NCI-H1694 treated with DMSO at 0.1 percent for 48 hours (cell line): Measurements from ENCODE around the gene MIDN.

Experiments
- DNase-seq: peaks from one replicate; lab custom pipeline; 2025; lab: John Stamatoyannopoulos, UW

The MIDN gene

GRCh38 chr19:1282588-1283206 is 34.3 kb downstream of the MIDN start:
- DNase-seq = no peak

DNA sequence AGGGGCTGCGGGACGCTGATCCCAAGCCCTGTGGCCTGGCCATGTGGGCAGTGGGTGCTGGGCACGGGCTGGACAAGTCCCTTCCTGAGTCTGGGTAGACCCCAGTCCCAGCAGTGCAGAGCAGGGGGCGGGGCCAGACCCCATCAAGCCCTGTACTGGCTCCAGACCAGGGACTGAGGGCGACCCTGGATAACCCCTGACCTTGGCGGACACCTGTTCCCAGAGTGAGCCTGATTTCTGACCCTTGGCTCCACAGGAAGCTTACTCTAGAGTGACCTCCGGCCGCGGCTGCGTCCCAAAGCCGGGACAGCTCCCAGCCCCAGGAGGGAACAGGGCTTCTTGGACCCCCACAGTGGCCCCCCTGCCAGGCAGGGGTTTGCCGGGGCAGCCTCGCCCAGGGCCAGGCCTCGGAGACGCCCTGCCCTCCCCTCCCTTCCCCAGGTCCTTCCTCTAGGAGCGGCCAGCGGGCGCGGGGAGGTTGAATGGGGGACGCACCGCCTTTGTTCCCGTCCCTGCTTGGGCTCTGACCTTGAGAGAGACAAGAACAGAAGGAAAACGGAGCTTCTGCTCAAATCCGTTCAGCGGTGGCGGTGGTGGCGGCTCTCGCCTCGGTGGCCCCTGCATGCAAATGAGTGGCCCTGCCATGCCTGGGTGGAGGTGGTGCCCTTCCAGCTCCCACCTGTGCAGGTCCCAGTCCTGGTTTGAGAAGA is 35.0 kb downstream of the MIDN start:
- DNase-seq = no peak

DNA sequence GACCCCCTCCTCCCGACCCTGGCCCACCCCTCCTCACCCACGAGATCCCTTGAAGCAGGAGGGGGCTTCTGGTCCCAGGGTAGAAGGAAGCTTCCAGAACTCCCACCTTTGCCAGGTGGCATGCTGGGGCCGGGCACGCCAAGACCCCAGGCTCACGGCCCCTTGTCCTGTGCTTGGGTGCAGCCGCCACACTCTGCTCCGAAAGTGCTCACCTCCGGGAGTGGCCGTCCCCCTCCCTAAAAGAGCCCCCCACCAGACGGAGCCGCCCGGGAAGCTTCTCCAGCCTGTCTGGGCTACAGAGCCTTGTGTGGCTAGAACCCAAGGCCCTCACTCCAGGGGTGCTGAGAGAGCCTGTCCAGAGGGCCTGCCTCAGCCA is 35.5 kb downstream of the MIDN start:
- DNase-seq = no peak

DNA sequence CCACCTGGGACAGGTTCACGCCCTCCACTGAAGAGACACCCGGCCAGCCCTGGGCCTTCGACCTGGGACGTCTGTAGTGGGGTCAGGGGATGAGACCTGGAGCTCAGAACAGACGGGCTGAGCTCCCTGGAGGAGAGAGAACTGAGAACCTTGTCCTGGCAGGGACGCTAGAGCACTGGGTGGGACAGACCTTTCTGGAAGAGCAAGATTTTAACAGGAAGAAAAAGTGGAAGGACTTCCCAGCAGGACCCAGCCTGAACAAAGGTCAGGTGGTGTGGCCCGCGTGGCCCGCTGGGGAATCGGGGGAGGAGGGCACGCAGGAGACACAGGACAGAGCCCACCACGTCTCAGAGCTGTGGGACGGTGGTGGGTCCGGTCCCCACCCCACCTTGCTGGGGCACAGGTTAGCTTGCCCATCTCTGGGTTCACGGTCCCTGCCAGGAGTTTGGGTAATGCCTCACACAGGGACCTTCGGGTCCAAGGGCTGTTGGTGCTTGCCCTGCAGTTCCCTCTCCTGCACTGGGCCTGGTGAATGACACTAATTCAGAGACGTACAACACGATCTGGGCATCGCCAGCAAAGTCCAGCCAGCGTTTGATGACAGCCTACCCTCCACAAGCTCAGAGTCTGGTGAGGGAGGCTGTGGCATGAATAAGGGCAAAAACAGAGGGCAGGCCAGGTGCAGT is 36.1 kb downstream of the MIDN start:
- no peak for DNase-seq

DNA sequence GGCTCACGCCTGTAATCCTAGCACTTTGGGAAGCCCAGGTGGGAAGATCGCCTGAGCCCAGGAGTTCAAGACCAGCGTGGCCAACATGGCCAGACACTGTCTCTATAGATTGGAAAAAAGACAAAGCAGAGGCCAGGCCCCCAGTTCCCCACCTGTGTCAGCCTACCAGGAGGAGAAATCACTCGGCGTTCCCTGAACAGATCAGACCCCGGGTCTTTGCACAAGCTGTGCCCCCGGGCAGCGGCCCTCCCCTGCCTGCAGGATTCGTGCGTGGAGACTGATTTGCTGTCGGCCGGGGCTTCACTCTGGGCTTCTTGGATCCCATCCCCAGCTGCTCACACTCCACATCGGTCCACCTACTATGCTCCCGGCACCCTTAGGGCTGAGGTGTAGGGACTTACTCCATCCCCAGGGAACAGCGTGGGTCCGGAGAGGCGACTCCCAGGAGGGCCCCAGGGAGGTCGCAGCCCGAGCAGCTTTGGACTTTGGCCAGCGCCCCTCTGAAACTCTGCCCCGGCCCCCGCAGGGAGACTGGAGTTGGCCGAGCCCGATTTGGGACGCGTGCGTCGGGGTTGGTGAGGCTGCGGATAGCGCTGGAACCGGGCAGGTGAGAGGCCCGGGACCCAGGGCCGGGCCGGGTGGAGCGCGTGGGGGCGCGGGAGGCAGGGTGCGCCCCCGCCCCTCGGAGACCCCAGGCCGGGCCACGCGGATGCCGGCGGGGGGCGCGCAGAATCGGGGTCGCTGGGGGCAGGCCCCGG is 36.8 kb downstream of the MIDN start:
- no peak for DNase-seq

GRCh38 chr19:1285737-1286360 is 37.5 kb downstream of the MIDN start, which contains the start of gene EFNA2:
EFNA2 (plus strand) TSS chr19:1285873; CDS start chr19:1286169, 296 bp downstream.
- no peak for DNase-seq

- DNase-seq = no peak
These were observed 38.3 kb downstream of the MIDN start for GRCh38 chr19:1286487-1287353.

DNA sequence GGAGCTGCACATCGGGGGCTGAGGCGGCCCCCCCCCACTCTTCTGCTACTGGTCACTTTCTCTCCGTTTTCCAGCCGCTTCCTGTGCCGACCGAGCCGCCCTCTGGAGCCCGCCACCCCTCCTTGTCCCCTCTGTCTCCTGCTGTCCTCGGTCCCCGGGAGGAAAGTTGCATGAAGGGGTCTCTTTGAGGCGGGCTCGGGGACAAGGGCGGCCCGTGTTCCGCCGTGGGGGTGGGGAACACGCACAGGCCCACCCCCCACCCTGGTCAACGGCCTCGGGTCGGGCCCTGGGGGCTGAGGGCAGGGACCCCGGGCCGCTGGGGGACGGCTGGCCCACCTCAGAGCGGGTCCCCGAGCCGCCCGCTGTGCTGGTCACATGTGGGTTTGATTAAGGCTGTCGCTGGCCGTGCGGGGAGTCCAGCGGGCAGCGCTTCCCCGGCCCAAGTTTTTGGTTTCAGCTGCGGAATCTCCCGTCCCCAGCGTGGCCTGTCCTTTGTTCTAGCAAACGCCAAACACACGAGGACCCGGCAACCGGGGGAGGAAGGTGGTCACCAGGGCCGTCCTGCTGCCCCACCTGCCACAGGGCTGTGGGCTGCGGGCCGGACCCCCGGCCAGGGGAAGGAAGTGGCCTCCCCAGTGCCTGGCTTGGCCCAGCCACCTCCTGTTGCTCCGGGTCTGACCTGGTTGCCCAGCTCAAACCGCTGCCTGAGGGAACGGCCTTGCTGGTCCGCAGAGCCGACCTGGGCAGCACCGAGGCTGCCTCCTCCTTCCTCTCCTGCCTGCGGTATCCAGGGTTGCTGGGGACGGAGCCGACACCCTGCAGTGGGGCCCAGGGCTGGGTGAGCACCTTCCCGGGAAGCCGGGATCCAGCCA is 39.2 kb downstream of the MIDN start:
- DNase-seq = no peak

DNA sequence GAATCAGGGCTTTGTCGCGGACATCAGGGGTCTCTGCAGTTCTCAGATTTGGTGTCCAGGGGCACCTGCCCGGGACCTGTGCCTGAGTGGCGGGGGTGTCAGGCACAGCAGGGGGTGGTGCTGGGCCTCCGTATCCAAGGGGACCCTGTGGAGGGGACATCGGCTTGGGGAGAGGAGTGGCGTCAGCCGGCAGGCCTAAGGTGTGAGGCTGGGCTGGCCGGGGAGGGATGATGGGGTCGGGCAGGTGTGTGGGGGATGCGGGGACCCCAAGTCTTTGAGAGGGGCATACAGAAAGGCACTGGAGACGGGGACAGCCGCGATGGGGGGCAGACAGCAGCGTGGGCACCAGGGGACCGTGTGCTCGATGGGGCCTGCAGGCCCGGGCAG is 39.8 kb downstream of the MIDN start:
- DNase-seq = no peak

DNA sequence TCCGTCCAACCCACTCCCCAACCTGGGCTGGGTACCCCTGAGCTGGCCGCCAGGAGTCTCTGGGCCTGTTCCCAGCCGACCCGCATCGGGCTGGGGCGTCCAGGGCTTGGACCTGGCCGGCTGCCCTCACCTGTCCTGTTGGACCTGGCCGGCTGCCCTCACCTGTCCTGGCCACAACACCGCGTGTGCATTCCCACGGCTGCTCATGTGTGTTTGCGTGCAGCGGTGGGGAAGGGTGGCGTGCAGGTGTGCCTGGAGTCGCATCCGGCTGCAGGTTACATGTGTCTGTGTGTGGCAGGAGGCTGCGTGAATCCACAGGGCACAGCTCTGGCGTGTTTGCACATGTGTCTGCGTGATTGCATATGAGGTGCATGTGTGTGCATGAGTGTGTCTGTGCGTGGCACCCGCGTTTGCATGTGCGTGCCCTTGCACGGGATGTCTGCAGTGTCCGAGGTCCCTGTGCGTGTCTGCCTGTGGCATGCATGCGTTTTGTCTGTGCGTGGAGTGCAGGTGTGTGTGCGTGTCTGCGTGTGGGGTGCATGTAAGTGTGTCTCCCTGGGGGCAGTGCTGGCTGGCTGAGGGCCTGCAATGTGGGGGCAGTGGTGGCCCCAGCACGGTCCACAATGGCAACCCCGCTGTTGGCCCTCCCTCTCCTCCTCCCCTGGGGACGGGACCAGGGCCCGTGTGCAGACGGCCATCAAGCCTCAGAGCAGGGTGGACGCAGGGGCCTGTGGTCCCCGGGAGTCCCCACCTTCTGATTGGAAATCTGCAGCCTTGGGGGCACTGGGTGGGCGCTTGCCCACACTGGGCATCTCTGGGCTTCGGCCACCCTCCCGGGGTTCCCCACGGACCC is 40.7 kb downstream of the MIDN start:
- DNase-seq = no peak

DNA sequence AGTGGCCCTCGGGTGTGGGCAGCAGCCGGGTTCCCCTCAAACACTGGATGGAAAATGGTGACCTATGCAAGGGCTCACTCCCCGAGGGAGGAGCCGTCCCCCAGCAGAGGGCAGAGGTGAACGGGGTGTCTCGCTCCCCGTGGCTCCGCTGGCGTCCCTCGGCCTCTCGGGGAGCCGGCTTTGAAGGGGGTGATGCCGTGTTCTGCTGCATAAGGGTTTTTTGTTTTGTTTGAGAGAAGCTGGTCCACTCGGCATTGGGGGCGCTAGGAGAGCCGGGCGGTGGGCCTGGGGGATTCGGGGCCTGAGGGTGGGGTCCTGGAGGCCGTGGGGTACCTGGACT is 41.3 kb downstream of the MIDN start:
- no peak for DNase-seq

GRCh38 chr19:1290196-1290702 is 41.9 kb downstream of the MIDN start:
- no peak for DNase-seq

DNA sequence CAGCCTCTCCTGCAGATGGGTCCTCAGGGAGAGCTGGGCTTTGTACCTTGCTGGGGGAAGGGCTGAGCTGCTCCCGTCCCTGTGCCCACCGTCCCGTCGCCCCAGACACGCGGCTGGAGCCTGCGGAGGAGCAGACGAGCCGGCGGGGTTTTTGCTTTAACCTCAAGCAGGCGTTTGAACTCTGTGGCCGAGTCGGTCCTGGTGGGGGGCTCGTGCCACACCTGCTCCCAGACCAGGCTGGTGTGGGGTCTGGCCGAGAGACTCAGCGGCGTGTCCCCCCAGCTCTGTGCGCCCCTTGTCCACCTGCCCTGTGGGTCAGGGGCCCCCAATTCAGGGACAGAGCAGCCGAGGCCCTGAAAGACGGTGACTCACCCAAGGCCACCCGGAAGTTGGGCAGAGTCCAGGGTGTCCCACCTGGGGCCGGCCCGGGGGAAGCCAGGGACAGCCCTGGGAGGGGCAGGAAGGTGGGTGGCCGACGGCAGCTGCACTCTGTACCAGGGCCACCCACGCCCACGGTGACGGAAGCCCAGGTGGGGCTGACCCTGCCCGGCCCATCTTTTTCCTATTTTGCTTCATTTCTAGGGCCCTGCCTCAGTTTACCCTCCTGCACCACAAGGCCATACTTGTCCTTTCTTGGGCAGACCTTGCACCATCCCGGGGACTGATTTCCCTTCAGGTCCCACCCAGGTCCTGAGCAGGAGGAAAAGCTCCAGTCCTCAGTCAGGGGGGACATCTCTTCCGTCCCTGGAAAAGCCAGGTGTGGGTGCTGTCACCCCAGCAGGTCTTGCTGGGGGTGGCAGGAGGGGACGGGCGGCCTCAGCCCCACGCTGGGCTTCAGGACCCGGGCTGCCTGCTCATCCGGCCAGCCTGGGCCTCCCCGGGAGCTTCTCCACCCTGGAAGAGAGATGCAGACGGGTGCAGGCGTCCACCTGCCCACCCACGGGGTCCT is 42.6 kb downstream of the MIDN start:
- no peak for DNase-seq

DNA sequence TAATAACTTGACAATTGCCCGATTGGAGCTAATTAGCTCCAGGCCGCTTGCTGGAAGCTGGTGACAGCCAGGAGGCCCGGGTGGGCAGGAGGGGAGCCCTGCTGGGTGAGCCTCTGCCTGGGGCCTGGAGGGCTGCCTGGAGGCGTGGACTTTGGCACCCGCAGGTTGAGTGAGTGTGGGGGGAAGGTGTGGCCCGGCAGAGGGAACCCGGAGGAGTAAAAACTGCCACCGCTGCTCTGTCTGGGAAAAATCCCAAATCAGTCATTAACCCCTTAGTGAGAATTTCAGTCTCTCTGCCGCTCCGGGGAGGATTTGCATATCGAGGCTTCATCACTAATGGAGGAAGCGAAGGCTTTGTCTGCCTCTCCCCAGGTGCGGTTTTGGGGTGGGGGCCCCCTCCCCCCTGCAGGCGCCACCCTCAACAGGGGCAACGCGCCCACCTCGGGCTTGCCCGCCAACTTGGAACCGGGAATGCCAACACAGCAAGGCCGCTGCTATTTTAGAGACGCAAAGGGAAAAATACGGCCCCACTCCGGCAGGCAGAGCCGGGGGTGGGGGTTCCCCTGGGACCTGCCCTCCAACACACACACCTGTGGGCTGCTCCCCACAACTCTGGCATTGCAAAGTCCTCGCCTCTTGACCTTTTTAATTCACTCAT is 43.5 kb downstream of the MIDN start:
- DNase-seq = no peak

DNA sequence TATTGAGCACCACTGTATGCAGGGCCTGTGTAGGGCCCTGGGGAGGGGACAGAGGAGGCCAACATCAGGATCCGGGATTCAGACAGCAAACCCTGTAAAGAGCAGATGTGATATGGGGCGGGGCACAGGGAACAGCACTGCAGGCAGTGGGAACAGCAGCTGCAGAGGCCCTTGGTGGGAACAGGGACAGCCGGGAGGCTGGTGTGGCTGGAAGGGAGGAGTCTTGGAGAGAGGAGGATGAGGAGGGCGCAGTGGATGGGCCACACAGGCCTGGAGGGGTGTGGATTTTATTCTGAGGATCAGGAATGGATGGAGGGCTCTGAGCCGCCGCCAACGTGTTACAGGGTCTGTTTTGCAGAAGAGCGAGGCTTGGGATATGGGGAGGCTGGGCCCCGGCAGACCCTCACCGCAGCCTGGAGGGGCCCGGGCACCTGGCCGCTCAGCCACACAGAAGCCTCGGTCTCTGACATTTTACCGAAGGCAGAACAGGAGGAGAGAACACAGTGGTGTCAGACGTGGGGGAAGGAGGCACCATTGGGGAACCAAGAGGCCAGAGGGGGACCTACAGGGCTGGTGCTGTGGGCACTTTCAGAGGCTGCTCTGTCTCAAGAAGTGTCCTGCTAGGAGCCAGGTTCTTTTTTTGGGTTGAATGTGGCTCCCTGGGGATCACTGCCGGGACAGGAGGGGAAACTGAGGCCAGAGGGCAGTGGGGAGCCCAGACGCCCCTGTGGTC is 44.2 kb downstream of the MIDN start:
- DNase-seq = no peak

DNA sequence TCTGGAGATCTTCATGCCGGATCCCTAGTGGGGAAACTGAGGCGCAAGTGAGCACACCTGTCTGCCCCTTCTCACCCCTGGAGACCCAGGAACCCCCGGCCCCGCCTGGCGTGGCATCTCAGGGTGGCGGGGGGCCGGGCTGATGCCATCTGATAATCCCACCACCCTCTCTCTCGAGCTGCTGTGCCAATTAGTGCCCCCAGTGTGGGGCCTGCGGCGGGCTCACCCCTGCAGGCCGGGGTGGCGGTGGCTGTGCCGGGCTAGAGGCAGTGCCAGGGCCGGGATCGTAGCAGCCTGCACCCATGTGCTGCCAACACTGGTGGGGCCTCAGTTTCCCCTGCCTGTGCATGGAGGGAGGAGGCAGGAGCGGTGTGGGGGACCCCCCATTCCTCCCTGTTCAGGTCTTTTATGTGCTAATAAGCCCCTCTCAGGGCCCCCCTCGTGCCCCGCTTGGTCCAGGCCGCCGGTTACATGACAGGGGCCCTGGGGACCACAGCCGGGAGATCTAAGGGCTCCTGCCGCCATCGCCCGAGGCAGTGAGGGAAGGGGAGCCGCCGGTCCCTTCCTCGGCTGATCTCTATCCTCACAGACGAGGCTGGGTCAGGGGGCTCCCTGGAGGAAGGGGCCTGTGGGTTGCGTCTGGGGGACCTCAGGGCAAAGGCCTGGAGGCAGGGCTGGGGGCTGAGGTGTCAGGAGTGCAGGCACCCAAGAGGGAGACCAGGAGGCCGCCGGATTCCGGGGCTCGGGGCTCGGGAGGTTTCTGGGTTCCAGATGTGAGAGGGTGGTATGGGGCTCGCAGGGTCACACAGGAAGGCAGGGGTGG is 45.6 kb downstream of the MIDN start:
- no peak for DNase-seq
